GM19452 (cell line): ENCODE data around the gene KIRREL2.
"Not testable (repeated sequence)": the region's sequence is repeated elsewhere in the genome, so short reads cannot be mapped to it uniquely, and the experiment has no call there.

Experiments used
- ATAC-seq: cut with Tn5 transposase; IDR thresholded peaks from one replicate; pipeline ENCODE4 v1.9.1; 2021; ENCODE audit not compliant: unreplicated experiment

The KIRREL2 gene

DNA sequence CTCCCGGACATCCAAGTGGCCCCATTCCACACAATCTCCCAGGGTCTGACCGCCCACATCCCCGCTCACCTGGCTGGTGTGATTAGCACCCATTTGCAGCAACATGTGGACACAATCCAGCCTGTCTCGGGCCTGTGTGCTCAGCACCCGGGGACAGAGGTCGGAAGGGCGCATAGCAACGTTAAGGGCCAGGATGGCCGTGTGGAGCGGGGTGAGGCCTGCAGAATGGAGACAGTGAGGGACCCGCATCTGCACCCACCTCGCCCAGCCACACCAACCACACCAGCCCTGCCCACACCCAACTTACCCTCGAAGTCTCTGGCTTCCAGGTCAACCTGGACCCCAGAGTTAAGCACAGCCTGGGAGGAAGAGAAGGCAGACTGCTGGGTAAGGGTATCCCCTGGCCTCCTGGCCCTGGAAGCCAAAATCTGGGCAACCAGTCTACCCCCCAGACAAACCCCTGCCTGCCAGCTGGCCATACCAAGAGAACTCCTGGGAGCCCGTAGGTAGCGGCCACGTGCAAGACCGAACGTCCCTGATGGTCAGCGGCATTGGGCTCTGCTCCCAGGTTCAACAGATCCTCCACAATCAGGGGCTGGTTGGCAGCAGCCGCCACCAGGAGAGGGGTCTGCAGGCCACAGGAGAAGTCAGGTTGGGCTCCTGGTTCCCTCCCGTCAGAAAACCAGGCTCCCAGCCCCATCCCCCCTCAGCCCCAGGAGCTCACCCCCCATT lies 39.4 kb downstream of the KIRREL2 start:
- no peak for ATAC-seq

DNA sequence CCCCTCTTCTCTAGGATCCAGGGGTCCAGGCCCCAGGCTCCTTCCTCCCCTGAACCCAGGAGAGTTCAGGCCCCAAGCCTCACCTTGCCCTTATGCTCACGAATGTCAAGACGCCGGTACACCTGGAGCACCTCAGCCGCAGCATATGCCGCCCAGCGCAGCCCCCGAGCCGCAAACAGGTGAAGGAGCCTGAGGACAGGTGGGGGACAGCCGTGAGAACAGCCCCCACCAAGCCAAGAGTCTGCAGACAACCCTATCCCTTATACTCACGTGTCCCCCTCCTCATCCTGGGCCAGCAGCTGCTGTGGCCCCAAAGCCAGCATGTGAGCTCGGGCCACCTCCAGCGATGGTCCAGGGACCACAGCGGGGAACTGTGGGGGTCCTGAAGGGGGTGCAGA lies 39.9 kb downstream of the KIRREL2 start:
- ATAC-seq, result no peak

DNA sequence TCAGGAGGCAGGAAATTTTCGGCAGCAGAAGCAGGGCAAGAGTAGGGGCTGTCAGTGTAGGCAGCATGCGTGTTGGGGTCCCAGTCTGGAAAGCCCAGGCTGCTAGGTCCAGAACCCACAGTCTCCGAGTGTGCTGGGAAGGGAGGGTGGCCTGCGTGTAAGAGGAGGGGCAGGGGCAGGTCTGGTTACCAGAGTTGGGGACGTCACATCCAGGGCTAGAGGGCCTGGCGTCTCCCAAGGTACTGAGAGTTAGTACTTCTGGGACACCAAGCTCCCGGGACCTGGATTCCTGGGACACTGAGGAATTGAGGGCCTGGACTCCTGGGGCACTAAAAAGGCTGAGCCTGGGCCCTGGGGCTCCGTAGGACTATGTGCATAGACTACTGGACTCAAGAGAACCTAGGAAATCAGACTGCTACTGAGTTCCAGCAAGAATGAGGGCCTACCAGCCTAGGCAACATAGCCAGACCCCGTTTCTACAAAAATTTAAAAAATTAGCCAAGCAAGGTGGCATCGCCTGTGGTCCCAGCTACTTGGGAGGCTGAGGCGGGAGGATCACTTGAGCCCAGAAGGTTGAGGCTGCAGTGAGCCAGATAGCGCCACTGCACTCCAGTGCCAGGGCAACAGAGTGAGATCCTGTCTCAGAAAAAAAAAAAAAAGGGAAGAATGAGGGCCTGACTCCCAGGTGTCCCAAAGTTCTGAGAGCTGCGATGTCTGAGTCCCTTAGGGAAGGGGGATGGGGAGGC lies 41.2 kb downstream of the KIRREL2 start:
- no peak for ATAC-seq

DNA sequence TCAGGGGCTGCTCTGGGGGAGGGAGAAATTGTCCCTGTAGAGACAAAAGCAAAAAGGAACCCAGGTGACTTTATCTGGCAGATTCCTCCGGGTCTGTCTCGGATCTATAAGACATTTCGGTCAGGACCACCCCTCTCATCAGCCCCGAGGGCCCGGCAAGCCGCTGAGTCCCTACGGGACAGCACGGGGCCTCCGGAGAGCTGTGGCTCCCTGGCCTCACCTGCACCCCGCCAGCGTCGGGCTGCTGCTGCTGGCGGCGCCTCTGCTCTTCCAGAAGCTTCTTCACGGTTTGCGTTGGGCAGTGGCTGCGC lies 41.7 kb downstream of the KIRREL2 start:
- ATAC-seq, result no peak

DNA sequence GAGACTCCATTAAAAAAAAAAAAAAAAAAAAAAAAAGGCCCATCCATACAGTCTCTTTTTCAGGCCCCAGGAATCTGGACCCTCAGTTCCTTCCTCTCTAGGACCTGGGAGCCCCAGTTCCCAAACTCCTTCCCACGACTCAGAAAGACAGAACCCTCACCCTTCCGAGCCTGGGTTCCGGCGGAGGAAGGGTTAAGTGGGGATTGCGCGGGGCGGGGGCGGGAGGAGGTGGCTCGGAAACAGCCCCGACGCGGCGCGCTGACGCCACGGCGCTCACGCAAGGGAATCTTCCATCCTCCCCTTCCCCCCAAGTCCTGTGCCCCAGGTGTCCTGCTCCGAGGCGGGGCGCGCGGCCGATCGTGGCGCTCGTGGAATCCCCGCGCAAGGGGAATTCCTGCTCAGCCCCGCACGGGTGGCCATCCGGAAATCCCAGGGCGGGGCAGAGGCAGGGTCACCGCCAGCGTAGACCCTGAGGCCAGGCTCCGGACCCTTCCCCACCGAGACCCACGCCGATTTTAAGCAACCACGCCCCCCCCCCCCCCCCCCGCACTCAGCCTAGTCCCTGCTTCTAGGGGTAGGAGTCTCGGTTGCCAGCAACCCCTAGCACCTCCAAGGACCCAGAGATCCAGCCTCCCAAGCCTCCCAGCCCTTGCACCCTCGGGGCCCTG lies 43.0 kb downstream of the KIRREL2 start:
- peak; percentile 22 for ATAC-seq

DNA sequence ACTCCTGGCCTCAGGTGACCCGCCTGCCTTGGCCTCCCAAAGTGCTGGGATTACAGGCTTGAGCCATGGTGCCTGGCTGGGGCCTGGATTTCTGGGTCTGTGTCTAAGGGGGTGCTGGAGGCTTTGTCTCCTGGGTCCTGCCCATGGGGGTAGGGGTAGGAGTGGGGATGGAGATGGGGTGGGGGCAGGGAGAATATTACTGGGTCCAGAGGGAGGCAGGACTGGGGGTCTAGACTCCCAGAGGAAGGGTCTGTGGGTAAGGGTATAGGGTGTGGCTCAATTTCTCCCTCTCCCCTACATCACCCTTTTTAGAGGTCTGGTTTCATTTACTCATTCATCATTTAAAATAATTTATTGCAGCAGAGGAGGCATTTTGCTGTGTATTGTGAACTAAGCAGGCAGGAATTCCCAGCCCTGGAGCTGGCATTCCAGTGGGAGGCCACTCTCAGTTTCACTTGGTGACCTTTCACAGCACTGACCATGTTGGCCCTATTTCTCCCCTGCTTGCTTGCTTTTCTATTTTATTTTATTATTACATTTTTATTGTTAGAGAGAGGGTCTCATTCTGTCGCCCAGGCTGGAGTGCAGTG lies 44.4 kb downstream of the KIRREL2 start:
- ATAC-seq, result no peak

DNA sequence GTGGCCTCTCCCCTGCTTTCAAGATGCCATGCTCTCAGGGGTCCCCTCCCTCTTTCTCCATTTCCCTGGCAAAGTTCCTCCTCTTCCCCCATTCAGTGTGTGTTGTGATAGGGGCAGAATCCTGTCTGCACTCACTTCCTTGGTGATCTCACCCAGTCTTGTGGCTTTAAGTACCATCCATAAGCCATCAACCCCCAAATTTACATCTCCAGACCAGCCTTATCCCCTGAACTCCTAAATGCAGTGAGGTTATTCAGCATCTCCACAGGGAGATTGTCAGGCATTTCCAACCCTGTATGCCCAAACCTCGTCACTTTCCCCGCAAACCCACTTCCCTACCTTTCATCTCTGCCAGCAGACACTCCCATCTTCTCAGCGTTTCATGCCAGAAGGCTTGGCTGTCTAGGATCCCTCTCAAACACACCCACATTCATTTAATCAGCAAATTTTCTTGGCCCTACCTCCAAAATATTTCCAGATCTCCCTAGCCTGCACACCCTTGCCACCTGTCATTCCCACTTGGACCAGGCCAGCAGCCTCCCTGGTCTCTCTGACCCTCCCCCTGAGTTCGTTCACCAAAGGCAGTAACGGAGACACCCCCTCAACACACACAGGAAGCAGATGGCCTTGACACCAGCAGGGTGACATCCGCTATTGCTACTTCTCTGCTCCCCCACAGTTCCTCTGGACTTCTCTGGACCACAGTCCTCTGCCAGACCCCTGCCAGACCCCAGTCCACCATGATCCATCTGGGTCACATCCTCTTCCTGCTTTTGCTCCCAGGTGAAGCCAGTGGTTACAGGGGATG lies 45.3 kb downstream of the KIRREL2 start, which contains the start of gene HCST:
HCST (plus strand) TSS at position 676 of the 808 bp plus-strand sequence; CDS start at position 741, 65 bp downstream.
- no peak for ATAC-seq

DNA sequence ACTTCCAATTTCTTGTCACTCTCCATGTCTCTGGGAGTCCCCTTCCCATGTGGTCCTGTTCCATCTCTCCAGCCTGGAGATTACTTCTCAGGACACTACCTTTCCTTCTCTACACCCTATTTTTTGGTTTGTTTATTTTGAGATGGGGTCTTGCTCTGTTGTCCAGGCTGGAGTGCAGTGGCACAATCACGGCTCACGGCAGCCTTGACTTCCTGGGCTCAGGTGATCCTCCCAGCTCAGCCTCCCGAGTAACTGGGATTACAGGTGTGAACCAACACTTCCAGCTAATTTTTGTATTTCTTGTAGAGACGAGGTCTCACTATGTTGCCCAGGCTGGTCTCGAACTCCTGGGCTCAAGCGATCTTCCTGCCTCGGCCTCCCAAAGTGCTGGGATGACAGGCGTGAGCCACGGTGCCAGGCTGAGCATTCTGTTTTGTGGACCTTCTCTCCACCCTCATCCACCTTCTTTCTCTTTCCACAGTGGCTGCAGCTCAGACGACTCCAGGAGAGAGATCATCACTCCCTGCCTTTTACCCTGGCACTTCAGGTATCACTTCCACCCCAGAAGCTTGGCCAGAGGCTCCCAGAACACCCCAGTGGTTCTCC lies 46.3 kb downstream of the KIRREL2 start:
- ATAC-seq, result no peak

DNA sequence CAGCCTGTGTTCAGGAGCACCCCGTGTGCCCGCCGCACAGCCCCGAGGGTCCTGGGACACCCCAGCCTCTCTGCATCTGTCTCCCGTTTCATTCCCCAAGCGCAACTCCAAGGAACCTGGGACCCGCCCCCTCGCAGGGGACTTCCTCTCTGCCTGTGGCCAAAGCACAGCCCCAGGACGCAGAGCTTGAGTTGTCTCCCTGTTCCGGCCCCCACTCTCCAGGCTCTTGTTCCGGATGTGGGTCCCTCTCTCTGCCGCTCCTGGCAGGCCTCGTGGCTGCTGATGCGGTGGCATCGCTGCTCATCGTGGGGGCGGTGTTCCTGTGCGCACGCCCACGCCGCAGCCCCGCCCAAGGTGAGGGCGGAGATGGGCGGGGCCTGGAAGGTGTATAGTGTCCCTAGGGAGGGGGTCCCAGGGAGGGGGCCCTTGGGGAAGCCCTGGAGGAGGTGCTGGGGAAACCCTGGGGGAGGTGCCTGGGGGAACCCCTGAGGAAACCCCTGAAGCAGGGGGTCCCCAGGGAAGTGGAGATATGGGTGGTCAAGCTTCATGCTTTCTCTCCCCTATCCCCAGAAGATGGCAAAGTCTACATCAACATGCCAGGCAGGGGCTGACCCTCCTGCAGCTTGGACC lies 47.0 kb downstream of the KIRREL2 start:
- peak; percentile 47 for ATAC-seq

DNA sequence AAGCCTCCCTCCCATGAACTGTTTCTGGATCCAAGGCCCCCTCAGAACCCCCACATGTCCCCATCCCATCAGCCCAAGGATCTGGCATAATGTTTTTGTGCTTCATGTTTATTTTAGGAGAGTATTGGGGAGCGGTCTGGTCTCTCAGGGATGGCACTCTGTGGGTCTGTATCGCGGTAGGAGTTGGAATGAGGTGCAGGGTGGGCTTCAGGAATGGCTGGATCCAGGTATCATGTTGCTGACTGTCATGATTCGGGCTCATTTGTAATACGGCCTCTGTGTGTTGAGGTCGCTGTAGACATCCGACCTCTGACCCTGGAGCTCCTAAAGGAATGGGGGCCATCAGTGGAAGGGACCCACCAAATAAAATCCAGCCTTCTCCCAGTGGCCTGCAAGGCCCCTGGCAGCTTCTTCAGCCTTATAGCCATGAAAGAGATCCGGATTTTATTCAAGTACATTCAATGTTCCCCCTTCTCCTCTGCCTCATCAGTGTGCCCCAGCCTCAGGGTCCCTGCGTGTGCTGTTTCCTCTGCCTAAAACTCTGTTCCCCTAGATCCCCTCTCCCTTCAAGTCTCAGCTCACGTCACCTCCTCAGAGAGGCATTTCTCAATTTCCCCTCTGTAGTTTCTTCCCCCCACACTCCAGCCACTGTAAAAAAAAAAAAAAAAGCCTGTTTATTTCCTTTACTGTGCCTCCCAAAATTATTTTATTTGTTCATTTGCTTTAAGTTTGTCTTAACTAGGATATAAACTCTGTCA lies 47.8 kb downstream of the KIRREL2 start:
- no peak for ATAC-seq

DNA sequence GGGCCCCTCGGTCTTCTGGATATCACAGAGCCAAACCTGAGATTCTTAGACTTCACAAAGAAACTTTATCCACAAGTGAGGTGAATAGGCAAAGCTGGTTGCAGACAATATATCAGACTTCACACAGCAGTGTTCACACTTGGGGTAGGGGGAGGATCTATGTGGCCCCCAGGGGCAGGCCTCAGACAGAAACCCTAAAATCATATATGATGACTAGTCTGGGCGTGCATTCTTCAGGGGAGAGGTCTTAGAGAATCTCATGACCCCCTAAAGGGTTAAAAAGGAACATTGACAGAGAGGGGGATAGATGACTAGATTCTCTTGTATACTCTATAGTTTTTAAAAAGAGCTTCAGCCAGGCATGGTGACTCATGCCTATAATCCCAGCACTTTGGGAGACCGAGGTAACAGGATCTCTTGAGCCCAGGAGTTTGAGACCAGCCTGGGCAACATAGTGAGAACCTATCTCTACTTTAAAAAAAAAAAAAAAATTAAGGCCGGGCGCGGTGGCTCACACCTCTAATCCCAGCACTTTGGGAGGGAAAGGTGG lies 48.5 kb downstream of the KIRREL2 start:
- ATAC-seq, result no peak

DNA sequence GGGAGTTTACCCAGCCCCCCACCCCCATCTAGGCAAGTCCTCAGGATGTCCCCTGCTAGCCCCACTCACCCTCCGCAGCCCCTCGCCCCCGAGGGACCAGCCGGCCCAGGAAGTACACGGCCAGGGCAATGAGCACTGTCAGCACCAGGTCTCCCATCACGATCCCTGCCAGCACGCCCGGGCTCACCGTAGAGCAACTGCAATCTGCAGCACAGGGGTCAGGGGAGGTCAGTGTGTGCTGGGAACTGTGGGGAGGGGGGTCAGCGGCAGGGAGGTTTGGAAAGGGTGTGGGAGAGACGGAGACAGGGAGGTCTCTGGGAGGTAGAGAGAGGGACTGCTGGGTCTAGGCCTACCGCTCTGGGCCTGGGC lies 50.6 kb downstream of the KIRREL2 start:
- ATAC-seq, result no peak

DNA sequence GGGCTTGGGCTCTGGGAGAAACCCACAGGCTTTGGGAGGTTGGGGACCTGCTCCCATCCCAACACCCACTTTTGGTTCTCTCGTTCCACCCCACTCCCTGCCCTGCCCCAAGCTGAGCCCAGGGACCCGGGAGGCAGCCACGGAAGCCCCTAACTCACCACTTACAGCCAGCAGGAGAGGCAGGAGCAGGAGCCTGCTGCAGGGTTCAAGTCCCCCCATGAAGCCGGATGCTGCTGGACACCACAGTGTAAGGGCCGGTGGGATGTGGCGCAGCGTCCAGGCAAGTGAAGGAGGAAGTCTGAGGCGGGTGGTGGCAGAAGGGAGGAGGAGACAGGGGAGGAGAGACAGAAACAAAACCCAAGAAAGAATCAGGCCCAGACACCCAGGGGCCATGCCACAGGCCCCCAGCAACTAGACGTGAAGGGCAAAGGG lies 51.3 kb downstream of the KIRREL2 start, which contains the start of gene TYROBP:
TYROBP (minus strand) TSS at position 286 of the 432 bp plus-strand sequence; CDS start at position 219, 67 bp downstream.
- no peak for ATAC-seq

DNA sequence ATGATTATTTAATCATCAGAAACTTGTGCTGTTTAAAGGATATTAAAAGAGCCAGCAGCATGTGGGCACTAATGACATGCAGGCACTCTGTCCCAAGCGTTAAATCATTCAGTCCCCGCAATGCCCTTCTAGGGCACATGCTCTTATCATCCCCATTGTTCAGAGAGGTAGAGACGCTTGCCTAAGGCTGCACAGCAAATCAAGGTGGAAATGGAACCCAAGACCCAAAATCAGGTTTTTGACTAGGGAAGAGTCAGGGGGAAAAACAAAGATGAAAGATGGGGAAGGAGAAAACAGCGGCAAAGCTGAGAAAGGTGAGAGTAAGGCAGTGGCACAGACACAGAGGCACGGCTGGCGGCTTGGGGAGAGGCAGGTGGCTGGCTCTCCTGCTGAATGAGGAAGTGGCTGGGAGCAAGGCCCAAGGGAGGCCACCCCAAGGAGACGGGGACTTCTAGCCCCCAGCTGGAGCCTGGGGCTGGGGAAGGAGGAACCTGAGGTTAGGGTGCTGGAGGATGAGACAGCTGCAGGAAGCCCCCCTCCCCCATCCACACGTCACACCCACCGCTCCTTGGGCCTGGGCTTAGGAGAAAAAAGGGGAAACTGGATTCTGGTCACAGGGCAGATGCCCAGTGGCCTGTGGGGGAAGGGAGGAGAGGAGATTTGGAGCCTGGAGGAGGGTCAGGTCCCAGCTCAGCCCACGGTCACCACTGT lies 52.4 kb downstream of the KIRREL2 start:
- no peak for ATAC-seq

DNA sequence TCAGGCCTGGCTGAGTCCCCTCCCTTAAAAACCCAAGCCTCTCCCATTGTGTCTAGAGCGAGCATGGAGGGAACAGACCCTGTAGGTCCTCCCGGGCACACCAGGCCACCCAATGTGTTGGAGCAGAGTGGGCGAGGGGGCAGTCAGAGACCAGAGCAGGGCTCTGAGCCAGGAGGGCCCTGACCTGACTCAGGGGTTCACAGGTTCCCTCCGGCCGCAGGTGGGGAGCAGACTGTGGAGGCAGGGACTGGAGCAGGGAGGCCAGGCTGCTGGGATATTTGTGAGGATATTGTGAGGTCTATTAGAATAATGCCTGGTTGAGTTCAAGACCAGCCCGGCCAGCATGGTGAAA lies 52.9 kb downstream of the KIRREL2 start:
- ATAC-seq, result no peak

DNA sequence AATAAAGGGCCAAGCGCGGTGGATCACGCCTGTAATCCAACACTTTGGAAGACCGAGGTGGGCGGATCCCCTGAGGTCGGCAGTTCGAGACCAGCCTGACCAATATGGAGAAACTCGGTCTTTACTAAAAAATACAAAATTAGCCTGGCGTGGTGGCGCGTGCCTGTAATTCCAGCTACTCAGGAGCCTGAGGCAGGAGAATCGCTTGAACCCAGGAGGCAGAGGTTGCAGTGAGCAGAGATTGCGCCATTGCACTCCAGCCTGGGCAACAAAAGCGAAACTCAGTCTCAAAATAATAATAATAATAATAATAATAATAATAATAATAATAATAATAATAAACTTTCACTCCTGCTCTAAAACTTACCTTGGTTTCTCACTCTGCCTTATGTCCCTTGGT lies 53.6 kb downstream of the KIRREL2 start:
- not testable (repeated sequence) for ATAC-seq

DNA sequence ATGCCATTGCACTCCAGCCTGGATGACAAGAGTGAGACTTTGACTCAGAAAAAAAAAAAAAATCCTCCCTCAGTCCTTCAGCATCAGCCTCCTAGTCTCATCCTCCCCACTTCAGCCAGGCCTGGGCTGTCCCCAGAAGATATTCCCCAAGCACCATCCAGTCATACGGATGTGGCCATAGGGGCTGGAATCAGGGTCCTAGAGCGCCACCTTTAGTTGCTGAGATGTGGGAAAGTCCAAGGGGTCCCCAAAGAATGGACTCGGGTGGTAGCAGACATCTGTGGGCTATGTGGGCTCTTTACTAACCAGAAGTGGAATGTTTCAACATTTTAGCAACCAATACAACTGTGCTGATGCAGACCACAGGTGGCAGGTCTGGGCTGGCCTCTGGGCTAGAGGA lies 54.5 kb downstream of the KIRREL2 start:
- no peak for ATAC-seq

DNA sequence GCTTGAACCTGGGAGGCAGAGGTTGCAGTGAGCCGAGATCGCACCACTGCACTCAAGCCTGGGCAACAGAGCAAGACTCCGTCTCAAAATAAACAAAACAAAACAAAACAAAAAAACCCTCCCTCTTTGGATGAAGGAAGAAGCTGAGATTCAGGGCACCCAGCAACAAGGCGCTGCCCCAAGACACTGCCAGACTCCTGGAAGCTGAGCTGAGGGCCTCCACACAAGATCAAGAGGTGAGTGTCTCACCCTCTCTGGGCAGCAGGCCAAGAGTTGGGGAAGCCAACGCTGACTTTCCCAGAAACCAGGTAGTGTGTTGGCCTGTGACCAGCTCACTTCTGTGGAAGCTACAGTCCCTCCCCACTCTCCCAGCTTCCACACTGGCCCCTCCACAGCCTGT lies 55.1 kb downstream of the KIRREL2 start:
- ATAC-seq, result no peak
